Stimulated activated CD8-positive, alpha-beta memory T cell treated with anti-CD3 and anti-CD28 coated beads, Interleukin-4, amount 100 ng/mL, for 24 hours (primary cell): ENCODE measurements around the gene SIRPB2.
"Not testable (repeated sequence)": the region's sequence is repeated elsewhere in the genome, so short reads cannot be mapped to it uniquely, and the experiment has no call there.

Experiments
- DNase-seq: peaks from one replicate; pipeline ENCODE4 v3.0.0-alpha.2; 2020; ENCODE audit warnings: low read depth

SIRPB2 gene

DNA sequence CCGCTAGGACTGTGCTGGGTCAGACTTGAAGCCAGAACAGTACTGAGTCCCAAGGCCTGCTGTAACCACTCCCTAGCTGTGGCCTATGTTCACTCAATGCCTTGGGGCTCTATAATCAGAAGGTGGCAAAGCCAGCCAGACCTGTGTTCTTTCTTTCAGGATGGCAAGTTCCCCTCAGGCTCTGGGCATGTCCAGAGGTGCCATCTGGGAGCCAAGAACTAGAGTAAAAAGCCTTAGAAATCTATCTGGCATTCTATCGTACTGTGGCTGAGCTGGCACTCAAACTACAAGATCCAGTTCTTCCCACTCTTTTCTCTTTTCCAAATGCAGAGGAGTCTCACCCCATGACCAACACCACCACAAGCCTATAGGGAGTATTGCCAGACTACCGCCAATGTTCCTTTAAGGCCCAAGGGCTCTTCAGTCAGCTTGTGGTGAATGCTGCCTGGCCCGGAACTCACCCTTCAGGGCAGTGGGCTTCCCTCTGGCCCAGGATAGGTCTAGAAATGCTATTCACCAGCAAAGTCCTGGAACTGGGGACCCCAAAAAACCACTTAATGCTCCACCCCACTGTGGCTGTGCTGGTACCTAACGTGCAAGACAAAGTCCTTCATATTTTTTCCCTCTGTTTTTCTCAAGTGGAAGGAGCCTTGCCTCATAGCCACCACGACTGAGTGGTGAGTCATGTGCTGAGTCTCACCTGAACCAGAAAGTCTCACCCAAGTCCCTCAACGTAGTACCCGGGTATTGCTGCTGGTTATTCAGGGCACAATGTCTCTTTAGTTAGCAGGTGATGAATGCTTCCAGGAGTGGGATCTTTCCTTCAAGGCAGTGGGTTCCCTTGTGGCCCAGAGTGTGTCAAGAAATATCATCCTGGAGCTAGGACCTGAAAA, 8.6 kb upstream of the SIRPB2 start:
- DNase-seq, result no peak

DNA sequence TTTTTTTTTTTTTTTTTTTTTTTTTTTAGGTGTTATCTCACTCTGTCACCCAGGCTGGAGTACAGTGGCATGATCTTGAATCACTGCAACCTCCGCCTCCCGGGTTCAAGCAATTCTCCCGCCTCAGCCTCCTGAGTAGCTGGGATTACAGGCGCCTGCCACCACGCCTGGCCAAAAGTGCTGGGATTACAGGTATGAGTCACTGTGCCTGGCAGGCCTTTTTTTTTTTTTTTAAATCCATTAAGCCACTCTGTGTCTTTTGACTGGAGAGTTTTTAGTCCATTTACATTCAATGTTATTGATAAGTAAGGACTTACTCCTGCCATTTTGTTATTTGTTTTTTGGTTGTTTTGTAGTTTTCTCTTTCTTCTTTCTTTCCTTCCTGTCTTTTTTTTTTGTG, 6.2 kb upstream of the SIRPB2 start:
- not testable (repeated sequence) for DNase-seq

DNA sequence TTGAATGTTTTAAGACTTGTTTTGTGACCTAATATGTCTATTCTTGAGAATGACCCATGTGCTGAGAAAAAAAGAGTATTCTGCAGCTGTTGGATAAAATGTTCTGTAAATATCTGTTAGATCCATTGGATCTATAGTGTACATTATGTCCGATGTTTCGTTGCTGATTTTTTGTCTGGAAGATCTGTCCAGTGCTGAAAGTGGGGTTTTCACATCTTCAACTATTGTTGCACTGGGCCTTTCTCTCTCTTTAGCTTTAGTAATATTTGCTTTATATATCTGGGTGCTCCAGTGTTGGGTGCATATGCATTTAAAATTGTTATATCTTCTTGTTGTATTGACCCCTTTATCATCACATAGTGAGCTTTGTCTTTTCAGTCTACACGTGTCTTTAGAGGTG, 5.7 kb upstream of the SIRPB2 start:
- DNase-seq, result no peak

DNA sequence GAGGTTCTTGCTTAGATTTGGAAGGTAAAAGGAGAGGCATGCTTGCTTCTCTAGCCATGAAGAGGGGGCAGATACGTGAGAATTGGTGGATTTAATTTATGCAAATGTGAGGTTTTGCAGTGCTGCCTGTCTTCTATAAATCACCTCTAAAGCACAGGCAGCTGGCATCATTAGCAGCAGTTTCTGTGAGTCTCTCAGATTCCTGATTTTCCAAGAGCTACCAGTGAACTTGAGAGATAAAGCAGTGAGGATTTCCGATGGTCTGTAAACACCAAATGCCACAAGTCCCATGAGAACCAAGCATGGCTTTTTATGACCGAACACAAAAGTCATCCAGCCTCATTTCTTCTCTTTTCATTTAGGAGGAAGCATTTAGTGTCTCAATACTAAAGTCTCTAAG, 3.2 kb upstream of the SIRPB2 start:
- DNase-seq, result no peak

DNA sequence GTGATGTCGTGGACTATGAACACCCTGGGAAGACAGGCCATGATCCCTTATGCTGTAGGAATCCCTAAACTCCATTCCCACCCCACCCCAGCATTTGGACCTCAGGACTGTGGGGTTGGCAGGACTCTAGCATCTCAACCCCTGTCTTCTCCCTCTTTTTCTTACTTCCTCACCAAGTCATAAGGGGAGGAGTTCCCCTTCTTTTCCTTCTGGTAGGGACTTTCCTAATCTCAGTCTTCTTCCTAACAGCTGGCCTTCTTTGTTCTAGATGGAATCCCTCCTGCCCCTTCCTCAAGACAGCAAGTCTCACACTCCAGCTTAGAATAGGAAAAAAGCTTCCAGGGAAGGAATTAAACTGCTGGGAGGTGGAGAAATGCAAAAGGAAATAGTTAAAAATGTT, 2.3 kb upstream of the SIRPB2 start:
- DNase-seq, result no peak

DNA sequence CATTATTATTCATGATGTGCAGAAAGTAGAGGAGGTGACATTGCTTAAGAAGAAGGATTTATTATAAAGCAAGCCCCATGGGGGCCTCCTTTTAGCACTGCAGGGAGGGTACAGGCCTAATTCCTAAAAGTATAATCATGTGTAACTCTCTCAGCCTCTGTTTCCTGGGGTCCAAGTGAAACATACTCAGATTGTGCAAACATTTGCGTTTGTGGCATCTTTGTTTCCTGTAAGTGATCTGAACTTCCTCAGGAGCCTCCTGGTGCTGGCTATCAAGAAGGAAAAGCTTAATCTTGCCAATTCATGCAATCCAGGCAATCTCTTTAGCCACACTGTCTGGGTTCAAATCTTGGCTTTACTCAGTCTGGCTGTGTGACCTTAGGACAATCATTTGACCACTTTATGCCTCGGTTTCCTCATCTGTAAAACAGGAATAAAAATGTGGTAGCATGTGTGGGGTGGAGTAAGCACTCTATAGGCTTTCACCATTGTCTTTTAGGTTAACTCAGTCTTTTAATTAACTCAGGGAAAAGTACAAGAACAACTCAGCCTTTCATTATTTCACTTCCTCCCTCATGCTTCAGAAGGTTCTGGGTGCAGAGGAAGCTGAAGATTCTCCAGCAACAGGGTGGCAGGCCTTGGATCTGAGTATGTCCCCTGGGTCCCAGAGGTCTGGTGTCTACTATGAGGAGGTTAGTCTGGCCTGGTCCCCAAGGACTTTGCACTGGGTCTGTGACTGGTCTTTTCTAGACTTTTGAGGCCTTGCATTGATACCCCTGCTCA, 831 bp upstream of the SIRPB2 start:
- DNase-seq, result no peak

DNA sequence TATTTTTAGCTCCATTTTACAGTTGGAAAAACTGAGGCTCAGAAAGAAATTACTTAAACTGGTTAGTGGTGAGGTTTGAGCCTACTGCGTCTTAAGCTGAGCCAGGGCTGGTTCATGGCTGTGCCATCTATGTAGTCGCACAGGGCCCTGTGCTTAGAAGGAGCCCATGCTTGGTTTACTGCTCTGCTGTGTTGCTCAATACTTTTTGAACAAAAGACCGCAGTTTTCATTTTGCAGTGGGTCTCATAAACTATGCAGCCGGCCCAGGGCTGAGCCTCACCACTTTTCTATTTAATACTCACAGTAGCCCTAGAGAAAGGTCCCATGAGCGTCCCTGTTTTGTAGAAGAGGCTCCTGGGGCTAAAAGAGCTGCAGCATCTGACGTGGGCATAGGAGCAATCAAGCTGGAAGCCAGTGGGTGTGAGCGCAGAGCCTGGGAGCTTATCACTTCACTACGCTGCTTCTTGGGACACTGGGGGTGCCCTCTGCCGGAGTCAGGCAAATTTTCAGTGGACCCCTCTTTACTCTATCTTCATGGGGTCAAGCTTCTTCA, 501 bp downstream of the SIRPB2 start:
- DNase-seq, result no peak

DNA sequence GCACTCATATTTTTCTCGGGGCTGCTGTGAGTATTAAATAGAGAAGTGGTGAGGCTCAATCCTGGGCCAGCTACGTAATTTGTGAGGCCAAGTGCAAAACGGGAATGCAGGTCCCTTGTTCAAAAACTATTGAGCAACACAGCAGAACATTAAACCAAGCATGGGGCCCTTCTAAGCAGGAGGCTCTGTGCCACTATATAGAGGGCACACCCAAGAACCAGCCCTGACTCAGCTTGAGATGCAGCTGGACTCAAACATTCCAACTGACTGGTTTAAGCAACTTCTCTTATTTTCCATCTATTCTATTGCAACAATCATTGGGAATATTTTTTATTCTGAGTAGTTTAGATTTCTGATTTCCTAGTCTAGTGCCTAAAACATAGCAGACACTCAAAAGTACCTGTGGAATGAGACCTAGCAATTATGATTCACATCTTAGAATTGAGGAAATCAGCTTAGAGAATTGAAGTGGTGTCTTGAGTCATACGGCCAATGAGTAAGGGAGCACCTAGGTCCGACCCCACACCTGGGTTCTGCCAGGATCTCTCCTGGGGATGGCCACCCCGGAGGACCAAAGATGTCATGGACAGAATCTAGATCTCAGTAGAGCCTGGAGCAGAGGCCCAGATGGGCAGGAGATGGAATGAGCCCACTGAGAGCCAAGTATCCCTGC, 1.3 kb downstream of the SIRPB2 start:
- DNase-seq, result no peak

DNA sequence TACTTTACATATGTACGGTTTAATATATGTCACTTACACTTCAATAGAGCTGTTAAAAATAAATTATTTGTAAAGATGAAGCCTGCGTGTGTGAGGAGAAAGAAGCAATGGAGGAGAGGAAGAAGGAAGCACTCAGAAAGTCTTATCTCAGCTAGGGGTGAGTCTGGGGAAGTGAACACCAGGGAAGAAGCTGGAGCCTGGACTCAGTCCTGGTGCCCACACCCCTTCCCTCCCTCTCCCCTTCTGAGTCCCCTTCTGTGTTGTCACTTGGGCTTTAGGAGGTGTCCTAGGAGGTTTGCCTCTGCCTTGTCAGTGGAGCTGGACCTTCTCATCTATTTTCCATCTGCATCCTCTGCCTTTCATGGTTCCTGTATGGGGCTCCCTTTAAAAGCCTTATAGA, 1.9 kb downstream of the SIRPB2 start:
- DNase-seq, result no peak

DNA sequence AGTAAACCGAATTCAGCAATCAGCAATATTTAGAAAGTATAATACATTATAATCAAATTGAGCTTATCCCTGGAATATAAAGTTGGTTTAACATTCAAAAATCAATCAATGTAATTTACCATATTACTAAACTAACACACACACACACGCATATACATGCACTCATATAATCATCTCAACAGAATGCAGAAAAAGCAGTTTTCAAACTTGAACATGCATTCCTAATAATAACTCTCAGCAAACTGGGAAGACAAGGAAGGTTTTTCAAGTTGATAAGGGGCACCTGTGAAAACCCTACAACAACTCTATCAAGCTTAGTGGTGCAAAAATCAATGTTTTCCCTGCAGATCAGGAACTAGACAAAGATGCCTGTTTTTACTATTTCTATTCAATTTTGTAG, 4.7 kb downstream of the SIRPB2 start:
- no peak for DNase-seq

DNA sequence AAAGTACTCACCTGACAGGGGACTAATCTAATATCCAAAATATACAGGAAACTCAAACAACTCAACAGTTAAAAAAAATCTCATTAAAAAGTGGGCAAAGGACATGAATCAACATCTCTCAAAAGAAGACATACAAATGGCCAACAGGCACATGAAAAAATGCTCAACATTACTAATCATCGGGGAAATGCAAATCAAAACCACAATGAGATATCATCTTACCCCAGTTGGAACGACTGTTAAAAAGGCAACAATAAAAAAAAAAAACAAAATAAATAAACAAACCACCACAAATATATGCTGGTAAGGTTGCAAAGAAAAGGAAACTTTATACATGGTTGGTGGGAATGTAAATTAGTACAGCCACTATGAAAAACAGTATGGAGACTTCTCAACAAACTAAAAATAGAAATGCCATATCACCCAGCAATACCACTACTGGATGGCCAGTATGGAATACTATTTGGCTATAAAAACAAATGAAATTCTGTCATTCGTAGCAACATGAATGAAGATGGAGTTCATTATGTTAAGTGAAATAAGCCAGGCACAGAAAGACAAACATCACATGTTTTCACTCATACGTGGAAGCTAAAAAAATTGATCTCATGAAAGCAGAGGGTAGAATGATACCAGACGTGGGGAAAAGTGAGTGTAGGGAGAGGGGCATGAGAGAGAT, 6.6 kb downstream of the SIRPB2 start:
- no peak for DNase-seq

DNA sequence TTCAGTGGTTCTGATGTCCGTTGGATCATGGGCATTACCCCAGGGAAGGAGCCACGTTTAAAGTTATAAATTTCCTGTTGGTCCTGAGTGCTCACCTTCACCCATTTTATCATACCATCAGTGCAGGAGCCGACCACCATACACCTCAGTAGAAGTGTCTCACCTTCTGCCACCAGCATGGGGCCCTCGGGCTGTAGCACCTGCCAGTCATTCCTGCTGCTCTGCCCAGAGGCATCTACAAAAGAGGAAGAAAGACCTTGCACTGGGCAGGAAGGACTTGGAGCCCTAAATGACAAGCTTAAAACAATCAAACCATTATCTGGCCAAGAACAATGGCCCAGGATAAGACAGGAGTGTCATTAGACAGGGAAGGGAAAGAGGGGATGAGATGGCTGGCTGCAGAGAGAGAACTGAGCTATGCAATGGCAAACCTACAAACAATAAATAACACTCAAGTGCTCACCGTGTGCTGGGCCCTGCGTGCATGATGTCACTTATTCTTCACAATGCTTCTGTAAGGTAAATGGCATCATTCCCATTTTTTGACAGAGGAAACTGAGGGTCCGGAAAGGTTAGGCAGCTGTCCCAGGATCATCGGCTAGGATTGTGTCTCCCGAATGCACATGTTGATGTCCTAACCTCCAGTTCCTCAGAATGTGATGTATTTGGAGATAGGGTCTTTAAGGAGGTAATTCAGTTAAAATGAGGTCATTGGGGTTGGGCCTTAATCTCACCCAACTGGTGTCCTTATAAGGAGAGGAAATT, 11.2 kb downstream of the SIRPB2 start:
- no peak for DNase-seq

DNA sequence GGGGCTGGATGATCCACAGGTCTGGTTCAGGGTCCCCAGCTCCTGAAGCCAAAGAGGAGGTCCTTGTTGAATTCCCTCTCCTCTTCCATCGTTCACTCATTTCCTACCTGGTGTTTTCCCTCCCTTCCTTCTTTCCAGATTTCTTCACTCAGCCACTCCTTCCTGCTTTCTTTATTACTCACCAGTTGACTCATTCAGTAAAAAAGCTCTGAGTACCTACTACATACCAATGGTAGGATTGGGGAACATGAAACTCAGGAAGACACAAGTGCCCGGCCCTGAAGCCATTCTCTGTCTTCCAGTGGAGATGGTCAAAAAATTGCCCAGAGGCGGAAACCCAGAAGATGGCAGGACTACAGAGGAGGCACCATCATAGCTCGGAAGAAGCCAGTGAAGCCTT, 12.7 kb downstream of the SIRPB2 start:
- no peak for DNase-seq

DNA sequence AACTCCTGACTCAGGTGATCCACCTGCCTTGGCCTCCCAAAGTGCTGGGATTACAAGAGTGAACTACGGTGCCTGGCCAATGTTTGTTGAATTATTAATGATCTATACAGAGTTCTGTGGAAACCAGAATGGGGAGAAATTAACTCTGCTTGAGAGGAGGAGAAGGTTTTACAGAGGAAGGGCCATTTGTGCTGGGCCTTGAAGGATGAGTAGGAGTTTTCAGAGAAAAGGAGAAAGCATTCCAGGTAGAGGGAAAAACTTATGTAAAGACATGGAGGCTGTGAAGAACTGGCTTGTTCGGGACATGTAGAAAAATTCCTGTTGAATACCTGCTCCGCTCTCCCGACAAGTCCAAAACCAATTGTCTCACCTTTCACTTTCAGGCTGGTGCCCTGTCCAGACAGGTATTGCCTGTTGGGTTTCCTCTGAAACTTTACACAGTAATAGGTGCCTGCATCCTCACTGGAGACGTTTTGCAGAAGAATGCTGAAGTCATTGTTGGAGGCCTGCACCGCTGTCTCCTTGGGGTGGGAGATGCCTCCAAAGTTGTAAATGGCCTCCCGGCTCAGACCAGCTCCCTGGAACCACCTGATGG, 13.2 kb downstream of the SIRPB2 start:
- DNase-seq, result no peak

DNA sequence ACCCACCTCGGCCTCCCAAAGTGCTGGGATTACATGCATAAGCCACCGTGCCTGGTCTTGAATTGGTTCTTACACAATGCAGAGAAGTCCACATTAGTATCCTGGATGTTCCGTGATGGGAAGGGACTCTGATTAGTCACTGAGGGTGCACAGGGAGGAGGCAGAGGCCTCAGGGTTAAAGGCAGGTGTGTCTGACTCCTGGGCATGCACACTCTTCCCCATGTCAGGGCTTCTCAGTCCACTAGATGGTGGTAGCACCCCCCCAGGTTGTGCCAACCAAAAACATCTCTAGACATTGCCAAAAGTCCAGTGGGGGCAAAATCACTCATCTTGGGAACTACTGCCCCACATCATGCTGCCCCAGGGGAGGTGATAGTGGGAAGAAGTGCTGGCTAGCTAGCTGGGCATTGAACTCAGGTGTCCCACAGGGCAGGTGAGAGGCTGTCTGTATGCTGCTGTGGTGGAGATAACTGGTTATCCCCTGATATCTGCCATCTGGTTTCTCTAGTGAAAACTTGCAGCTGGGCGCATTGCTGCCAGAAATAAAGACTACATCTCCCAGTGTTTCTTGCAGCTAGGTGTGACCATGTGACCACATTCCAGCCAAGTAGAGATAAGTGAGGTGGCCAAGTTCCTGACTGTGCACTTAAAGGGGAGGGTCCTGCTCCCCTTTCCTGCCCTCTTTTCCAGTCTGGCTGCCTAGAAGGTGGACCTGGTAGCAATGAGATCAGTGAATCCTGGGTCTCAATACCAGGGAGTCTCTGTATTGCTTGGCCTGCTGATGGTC, 16.2 kb downstream of the SIRPB2 start:
- DNase-seq, result no peak

DNA sequence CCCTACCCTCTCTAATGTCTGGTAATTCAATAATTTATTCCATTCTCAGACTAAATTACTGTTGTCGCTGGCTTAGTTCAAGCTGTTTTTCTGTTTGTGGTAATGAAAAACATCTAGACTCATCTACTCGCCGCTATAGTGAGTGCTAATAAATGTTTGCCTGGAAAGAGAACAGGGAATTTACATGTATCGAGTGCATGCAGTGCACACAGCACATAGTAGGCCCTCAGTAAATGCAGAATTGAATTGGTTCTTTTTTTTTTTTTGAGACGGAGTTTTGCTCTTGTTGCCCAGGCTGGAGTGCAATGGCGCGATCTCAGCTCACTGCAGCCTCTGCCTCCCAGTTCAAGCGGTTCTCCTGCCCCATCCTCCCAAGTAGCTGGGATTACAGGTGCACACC, 16.9 kb downstream of the SIRPB2 start:
- no peak for DNase-seq

DNA sequence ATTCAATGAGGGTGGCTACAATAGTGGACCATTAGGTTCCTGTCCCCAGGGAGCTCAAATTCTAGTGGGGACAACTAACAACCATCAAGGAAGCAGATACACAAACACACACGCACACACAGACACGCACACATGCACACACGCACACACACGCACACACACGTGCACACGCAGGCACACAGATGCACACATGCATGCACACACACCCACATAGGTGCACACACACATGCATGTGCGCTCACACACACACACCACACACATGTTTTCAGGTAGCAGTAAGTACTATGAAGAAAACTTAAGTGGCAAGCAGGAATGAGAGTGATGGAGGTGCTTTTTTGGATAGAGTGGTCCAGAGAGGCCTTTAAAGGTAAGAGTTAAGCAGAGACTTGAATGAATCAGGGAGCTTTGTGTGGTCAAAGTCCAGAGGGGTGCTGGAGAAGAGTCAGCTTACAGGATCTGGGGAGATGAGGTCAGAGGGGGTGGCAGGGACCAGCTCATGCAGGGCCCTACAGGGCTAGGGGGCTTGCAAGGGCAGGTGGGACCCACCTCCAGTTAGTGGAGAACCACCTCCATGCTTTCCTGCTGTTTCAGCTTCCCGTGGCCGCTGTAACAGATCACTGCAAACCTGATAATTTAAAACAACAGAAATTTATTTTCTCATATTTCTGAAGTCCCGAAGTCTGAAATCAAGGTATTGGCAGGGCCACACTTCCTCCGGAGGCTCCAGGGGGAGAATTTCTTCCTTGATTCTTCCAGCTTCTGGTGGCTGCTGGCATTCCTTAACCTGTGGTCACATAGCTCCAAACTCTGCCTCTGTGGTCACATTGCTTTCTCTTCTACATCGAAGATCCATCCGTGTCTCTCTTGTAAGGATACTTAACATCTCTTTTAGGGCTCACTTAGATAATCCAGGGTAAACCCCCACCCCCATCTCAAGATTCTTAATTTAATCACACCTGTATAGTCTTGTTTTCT, 17.7 kb downstream of the SIRPB2 start:
- no peak for DNase-seq

DNA sequence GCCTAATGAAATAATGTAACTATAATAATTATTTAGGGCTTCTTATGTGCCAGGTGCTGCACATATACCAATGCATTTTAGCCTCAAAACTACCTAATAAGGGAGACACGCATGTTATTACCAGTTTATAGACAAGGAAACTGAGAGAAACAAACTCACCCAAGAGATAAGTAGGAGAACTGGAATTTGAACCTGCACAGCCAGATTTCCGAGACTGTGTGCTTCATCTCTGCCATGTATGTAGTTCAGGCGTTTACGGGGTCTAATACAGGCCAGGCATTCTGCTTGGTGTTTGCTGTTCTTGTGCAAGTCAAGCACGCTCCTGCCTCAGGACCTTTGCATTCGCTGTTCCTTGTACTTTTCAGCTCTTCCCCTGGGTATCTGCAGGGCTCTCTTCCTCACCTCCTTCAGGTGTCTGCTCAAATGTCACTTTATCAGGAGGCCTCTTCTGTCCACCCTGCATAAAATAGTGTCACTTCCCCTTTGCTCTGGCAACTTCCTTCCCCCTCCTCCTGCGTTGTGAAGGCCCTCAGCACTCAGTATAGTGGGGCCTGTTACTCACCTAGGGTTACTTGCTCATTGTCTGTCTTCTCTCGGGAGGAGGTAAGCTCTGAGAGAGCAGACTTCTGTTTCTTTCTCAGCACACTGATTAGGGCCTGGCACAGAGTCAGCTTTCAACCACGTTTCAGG, 18.5 kb downstream of the SIRPB2 start:
- no peak for DNase-seq
